Right hindlimb (tissue), 1 donor: ENCODE data around the gene CDH19.

Source experiments
- DNase-seq: peaks from one replicate; pipeline ENCODE4 v3.0.0-alpha.2; 2018

CDH19 gene, protein sequence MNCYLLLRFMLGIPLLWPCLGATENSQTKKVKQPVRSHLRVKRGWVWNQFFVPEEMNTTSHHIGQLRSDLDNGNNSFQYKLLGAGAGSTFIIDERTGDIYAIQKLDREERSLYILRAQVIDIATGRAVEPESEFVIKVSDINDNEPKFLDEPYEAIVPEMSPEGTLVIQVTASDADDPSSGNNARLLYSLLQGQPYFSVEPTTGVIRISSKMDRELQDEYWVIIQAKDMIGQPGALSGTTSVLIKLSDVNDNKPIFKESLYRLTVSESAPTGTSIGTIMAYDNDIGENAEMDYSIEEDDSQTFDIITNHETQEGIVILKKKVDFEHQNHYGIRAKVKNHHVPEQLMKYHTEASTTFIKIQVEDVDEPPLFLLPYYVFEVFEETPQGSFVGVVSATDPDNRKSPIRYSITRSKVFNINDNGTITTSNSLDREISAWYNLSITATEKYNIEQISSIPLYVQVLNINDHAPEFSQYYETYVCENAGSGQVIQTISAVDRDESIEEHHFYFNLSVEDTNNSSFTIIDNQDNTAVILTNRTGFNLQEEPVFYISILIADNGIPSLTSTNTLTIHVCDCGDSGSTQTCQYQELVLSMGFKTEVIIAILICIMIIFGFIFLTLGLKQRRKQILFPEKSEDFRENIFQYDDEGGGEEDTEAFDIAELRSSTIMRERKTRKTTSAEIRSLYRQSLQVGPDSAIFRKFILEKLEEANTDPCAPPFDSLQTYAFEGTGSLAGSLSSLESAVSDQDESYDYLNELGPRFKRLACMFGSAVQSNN

DNA sequence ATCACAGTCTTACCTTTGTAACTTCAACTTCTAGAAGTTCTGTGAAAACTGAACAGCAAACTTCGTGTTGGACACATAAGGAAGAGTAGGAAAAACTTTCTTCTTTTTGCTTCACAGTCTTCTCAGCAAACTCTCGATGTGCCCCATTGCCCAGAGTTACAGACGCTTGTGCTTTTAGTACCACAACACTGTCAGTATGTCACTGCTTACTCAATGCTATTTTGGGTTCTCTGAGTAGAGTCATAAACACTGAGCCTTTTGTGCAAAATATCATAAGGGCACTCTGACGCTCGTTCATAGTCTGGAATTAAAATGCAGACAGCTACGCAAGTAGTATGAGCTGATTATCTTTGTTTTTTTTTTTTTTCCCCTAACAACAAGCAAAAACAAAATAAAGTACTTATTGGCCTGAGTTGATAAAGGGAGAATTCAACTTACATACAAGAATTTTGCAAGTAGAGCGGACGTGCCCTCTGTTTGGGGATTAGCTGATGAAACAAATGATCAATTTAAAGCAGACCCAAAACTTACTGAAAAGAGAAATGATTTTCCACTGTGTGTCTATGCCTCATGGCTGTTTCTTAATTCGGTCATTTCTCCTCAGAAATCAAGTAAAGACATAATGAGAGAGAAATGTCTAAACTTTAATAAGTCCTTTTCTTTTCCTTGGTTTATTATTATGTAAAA, at the start of gene CDH19:
CDH19 (minus strand) TSS at position 150 of the 687 bp plus-strand sequence. CDS start 31,886 bp downstream, outside the sequence.
- no peak for DNase-seq

DNA sequence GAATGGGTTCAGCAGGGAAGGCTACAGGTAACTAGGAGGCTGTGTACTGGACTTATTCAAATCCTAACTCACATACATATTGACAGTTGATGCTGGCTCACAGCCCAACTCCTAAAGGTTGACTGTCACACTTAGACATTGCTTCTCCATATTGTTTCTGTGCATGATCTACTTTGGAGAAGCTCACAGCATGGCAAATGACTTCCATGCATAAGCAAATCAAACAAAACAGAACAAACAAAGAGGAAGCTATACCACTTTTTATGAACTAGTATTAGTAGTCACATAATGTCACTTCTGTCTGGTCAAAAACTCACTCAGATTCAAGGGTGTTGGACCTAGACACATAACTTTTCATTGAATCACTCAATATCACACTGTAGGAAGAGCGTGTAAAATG, 43.8 kb upstream of the CDH19 start:
- no peak for DNase-seq

DNA sequence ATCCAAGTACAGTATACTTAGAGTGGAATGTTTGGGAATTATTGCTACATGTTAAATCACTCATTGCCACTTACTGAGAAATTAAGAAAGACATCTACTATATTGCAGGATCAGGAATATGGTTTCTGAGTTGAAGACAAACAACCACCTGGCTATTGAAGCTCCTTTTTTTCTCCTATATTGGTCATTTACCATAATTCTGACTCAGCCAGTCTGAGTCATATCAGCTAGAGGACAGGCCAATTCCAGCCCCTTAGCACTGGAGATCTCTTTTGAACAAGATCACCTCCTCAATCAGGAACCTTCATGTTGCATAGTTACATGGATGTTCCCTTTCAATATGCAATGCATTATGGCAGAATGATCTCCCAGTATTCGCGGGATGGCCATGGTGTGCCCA, 42.7 kb upstream of the CDH19 start:
- no peak for DNase-seq

DNA sequence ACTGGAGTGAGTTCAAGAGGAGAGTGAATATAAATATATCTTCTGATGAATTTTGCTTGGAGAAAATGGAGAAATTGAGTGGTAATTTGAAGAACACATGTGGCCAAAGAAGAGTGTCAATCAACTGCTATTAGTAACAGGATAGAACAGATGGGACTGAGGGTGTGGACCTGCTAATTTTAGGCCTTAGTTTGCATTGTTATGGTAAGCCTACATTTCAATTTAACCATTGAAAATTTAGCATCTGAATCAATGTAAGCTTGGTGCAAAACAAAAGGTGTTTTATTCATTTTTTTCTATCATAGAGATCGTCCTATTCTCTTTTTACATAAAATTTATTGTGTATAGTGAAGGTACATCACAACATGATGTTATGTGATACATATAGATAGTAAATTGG, 42.1 kb upstream of the CDH19 start:
- DNase-seq: no peak

DNA sequence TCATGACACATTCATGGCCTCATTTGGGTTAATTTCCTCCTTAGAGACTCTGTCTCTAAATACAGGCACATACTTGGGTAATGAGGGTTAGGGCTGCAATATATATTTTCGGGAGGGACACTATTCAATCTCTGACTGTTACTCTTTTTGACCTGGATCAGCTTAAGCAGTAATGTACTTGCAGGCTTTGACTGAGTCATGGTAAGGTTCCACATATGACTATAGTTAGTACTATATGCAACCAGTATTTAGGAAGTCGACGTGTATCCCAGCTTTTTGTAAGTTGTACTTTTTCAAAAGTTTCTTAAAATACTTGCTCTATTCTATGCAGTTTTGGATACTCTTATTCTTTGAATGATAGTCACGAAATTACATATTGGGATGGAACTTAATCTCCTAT, 37.2 kb upstream of the CDH19 start:
- DNase-seq: no peak

DNA sequence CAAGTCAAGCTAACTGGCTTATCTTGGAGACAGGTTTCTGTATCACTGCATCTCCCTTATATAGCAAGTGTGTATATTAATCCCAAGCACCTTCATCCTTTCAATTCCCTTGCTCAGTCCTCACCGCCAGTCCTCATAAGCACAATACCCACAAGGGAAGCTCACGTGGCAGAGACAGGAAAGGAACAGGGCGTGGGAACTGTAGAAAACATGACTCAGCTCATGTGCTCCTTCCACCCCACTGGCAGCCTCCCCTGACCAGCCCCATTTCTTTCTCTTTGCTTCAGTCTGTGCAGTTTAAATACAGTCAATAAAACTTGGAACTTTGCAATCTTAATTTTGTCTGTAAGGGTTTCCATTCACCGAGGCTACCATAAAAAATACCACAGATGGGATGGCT, 36.5 kb upstream of the CDH19 start:
- no peak for DNase-seq

DNA sequence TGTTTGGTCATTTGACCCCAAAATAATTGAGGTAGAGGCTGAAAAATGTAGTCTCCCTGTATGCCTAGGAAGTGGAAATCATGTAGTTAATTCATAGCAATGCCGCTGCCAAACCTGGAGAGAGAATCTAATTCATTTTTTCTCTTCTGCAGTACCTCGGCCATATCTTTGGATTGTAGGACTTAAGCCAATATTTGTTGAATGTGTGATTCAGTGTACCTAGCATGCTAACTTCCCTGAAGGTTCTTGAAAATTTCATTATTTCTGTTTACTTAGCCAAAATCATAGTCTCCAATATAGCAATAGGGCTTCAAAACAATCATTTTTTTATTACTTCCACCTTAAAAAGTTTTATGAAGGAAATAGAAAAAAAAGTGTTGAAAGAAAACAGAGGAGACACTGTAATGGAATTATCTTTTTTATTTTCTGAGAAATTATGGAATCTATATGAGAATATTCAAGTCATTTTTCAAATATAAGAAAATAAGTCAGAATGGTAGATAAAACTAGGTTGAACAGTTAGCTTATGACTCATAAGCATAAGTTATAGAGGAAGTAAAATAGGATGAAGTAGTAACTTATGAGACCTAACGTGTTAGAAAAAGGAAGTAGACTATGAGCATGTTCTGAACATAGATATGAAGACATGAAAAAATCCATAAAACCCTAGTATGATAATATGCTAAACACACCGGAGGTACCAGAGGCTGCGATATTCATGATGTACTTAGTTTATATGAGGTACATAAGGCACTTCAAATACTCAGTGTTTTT, 35.2 kb upstream of the CDH19 start:
- DNase-seq: no peak

DNA sequence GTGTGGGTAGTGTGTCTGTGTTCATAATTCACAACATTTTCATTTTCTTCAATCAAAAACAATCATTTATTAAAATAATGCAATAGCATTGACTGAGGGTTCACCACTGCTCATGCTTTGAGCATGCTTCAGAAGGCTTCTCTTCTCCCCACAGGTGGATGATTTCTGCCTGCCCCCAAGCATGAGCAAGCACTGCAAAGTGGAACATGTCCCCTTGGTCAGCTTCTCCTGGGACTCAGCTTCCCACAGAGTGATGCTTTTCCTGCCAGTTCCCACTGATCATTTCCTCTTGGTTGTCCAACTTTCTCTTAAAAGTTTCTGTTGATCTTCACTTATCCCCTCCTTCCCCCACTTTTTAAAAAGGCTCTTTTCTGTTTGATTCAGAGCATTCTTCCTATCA, 31.5 kb upstream of the CDH19 start:
- DNase-seq: no peak

DNA sequence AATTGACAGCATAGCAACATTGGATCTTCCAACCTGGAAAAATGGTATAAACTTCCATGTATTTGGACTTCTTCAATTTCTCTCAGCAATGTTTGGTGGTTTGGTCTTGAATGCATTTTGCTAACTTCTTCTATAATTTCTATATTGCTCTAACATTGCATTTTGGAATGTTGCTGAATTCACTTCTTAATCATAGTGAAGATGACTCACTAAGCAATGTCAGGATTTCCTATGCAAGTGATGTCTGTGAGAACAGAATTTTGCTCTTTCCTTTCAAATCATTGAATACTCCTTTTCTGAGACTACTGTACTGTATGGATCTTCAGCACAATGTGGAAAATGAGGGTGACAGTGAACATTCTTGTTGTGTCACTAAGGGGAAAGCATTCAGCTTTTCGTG, 28.9 kb upstream of the CDH19 start:
- no peak for DNase-seq

DNA sequence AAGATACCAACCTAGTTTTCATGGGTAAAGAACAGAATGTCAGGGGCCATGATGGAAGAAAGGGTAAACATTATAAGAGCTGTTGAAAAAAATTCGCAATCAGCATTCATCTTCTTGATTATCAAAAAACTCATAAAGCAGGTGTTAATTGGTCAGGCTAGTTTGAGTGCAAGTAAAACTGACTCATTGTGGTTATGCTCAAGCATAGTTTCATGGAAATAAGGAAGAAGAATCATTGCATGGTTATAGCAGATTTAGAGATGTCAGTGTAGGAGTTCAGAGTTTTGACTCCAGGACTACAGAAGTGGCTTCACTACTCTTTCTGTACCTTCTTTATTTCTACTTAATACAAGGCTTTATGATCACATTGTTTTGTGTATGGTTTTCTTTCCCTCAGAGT, 26.9 kb upstream of the CDH19 start:
- DNase-seq: no peak

DNA sequence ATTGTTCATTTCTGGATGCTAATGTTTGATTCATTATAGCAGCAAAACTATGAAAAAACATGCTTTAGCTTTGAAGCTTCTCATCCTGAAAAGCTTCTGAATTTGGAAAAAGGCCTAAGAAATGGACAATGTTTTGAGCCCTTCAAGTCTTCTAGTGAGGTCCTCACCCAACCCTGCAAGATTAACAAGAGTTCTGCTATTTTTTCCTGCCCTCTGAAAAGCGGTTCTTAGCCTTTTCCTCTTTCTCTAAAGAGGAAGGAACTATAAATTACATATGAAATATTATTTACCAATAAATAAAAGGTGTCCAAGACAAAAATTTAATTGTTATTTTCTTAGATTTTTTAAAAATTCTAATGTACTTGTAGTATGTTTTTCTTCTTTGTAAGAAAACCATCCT, 19.9 kb upstream of the CDH19 start:
- DNase-seq: no peak

DNA sequence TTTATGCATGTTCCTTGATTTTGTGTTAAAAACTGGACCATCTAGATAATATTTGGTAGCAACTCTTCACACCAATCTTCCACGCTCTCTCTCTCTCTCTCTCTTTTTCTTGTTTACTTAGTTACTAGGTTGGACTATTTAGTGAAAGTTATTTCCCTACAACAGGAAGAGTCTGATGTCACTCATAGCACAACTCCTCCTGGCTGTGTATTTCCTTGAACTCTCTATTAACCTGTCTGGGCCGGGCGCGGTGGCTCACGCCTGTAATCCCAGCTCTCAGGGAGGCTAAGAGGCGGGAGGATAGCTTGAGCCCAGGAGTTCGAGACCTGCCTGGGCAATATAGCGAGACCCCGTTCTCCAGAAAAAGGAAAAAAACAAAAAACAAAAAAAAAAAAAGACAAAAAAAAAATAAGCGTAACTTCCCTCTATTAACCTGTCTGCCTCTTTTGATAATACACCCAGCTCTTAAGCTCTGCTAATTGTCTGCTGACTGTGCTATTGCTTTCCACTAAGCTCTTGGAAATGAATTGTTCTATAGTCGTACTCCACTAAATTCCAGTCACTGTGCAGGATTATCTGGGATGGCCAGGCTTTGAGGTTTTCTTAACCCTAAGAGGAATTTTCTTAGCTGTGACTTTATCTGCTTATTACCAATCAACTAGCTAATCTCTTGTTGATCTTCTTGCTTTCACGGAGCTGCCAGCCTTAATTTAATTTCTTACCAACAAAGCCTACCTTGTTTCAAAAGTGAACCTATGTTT, 18.1 kb upstream of the CDH19 start:
- no peak for DNase-seq

DNA sequence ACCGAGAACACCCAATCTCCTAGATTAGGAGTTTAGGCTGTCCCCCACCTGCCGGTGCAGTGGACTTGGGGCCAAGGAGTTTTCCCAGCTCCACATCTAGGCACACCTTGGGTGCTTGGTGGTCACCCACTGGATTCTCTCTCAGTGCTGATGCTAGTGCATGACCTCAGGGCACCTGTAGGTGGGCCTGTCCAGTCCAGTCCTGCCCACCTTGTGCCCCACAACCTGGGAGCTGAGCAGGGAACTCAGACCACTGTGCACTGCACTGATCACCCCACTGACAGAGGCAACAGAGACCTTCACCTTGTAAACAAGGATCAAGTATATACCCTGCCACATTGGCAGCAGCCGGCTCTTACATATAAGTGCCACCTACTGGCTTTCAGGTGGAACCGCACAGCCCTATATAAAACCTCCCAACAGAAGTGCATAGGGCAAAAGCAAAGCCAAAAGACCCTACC, 12.7 kb upstream of the CDH19 start:
- no peak for DNase-seq

DNA sequence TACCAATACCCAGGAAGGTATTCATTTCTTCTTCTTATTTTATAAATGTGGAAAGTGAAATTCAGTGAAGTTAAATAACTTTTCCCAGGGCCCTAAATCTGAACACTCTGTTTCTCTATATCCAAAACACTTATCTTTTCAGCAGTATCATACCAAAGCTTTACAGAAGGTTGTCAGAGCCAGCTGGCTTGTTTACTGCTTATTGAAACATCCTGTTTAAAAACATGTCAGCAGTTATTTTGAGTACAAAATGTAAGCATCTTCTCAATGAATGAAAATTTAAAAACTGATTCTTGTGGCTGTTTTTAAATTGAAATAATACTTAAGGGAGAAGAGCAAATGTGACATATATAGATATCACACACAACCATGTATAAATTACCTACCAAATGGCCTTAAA, 11.3 kb upstream of the CDH19 start:
- no peak for DNase-seq

DNA sequence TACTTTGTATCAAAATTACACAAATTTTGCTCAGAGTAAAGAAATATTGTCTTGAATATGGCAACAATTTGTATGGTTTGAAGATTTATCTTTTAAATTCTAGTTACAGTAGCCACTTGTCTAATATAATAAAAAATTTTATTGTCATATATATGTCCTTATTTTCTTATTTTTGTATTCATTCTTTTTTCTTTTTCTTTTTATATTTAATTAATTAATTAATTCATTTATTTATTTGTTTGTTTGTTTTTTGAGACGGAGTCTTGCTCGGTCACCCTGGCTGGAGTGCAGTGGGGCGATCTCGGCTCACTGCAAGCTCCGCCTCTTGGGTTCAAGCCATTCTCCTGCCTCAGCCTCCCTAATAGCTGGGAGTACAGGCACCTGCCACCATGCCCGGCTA, 3.7 kb upstream of the CDH19 start:
- DNase-seq: no peak

DNA sequence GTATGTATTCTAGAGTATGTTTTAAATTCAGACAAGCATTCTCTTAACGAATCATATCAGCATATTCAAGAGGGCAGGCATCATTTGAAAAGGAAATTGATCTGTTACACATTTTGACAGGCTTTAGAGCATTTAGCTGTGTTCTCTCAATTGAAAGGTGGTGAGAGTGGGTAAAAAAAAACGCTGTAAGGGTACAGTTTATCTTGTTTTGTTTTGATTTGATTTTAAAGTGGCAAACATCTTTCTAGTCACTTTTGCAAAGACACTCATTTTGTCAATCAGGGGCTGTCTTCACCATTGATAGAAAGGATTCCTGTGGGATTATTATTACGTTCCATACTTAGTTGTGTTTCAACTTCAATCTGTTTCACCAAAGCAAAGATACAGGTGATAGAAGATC, 2.2 kb downstream of the CDH19 start:
- DNase-seq: no peak

DNA sequence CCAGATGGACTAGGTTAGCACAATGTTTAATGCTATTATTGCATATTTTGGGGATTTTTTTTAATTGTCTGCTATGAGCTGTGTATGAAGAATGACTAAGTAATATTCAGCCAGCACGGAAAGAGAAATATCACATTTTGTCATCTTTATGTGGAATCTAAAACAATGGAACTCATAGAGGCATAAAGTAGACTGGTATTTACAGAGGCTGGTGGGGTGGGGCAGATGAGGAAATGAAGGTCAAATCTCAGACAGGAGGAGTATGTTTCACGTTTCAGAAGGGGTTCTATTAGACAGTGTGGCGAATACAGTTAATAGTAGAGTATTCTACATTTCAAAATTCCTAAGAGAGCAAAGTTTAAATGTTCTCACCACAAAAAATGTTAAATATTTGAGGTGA, 4.7 kb downstream of the CDH19 start:
- DNase-seq: no peak

DNA sequence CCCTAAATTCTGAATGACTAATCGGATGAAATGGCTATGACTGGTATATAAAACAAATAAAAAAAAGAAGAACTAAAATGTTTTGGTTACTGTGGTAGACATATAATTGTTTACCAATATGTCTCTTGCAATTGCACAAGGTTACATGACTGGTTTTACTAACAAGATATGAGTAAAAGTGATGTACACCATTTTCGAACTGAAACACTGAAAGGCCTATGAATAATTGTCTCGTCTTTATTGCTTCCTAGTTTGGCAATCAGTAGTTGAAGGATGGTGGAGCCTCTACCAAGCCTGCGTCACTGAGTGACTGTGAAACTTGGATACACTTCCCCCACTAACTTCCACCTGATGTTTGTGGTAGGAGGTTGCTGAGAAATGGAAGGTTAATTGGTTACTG, 16.5 kb downstream of the CDH19 start:
- no peak for DNase-seq

DNA sequence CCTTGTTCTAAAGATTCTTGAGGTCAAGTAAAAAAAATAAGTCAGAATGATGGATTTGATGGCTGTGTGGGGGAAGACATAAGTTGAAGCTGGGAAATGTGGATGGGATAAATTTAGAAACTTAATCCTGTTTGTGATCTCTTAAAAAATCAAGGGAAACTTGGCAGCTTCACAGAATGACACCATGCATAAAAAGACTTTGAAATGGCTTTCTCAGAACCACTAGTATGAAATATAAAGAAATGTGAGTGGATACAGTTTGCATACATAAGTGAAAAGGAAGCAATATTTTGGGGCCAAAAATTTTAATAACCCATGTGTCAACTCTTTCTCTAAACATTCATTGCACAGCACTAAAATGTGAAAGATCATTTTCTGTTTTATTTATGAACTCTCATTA, 21.7 kb downstream of the CDH19 start:
- DNase-seq: no peak

DNA sequence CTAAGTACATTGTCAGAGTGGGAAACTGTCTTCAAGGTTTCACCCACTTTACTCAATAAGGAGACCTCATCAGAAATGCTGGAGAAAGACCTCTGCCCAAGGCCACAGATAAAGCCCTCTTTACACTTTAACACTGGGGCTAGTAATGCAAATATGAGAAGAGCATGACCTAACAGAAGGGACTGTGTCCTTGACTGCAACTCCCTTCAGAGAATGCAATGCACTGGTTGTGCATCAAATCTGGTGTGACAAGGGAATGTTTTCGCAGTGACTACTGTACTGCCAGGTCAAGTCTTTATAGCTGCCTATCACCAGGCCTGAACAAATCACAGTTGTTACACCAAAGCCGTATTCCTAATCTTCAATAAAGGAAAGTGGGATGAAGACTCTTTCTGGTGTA, 28.6 kb downstream of the CDH19 start:
- DNase-seq: no peak

DNA sequence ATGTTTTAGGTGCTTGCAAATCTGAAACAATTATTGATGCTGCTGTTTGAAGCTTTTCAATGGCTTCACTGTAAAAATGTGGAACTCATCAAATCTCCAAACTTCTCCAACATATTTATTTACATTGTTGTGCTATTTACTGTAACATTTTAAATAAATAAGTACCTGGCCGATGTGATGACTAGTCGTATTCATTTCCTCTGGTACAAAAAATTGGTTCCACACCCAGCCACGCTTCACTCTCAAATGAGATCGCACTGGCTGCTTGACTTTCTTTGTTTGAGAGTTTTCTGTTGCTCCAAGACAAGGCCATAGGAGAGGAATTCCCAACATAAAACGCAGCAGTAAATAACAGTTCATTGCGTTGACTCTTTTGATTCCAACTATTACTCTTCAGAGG, 32.0 kb downstream of the CDH19 start:
- DNase-seq: no peak

DNA sequence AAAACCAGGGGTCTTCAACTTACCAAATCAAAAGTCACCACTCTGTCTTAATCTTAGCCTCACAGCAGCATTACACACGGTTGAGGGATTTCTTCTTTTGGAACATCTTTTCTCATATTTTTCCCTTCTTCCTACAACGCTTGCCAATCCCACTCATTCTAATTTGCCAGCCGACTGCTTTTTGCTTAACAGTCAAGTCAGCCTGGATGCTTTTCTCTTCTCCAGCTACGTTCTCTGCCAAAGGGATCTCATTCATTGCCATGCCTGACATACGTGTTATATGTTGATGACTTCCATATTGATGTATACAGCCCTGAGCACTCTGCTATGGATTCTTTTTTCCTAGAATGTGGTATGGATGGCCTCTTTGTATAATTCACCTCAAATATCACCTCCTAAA, 37.3 kb downstream of the CDH19 start:
- no peak for DNase-seq
